Measurements from ENCODE around the gene HPDL.
A peak's percentile ranks its signal among the peaks of the same experiment; 100 is the strongest.
"Not testable (repeated sequence)": the region's sequence is repeated elsewhere in the genome, so short reads cannot be mapped to it uniquely, and the experiment has no call there.

HPDL gene

DNA sequence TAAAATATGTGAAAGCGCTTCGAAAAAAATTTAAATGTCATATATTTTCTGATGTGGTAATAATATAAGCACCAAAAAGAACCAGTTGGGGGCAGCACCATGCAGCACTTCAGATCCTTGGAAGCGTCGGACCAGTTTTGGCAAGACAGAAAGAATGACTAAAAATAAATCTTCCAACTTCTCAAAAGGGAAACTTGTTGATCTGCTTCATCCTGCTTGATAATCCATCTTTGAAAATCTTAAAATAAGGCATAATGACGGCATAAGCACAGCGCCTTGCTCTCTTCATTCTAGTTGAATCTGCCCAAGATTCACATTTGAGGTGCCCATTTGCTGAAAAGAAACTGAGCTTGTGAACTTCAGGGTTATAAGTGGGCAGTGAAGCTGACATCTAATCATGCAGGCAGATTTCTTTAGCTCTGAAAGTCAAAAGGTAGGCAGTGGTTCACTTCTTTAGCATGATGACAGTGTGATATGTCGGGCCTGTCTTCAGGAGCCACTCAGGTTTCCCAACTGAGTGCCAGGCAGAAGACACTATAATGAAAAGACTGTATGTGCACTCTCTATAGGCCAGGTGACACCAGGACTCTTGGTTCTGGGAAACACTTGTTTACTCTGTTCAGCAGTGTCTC lies 33.3 kb downstream of the HPDL start:
- Histone ChIP-seq H3K27me3 (replicated peaks; ENCODE audit: control insufficient read depth, insufficient read depth, low read length) (no peaks in the 10 kb centered on the region), H3K9ac (ENCODE audit: low read length) (peak overlapping the region; percentile 56), H3K9me3 (ENCODE audit: control insufficient read depth, low read length) (no peaks in the 10 kb centered on the region), H3K4me3 (ENCODE audit: low read length) (no peak overlapping the region), H3K4me1 (ENCODE audit: control insufficient read depth, insufficient read depth, low read length) (peaks cover 16% of the 10 kb centered on the region), H3K36me3 (ENCODE audit: control insufficient read depth, insufficient read depth, low read length, severe bottlenecking) (no peaks in the 10 kb centered on the region)
- DNase-seq (ENCODE audit: low read depth) = peak; percentile 92

DNA sequence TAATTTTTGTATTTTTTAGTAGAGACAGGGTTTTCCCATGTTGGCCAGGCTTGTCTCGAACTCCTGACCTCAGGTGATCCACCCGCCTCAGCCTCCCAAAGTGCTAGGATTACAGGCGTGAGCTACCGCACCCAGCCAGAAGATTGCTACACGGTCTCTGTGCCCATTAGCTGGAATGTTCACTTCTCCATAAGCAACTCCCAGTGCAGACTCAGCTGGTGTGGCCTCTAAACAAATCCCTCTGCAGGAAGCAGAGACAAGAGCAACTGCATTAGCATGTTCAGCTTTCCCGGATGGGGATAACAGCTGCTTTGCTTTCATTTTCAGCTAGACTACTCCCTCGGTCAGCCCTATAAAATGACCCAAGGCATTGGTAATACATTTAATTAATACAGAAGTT lies 34.3 kb downstream of the HPDL start:
- H3K9me3 ChIP-seq (ENCODE audit: control insufficient read depth, low read length); H3K36me3 ChIP-seq (ENCODE audit: control insufficient read depth, insufficient read depth, low read length, severe bottlenecking); H3K27me3 ChIP-seq (replicated peaks; ENCODE audit: control insufficient read depth, insufficient read depth, low read length): not testable (repeated sequence)
- peaks cover 16% of the 10 kb centered on the region for H3K4me1 ChIP-seq (ENCODE audit: control insufficient read depth, insufficient read depth, low read length)
- peak overlapping the region; percentile 56 for H3K9ac ChIP-seq (ENCODE audit: low read length)
- peak; percentile 71 for DNase-seq (ENCODE audit: low read depth)
- peak overlapping the region; percentile 76 for H3K4me3 ChIP-seq (ENCODE audit: low read length)

DNA sequence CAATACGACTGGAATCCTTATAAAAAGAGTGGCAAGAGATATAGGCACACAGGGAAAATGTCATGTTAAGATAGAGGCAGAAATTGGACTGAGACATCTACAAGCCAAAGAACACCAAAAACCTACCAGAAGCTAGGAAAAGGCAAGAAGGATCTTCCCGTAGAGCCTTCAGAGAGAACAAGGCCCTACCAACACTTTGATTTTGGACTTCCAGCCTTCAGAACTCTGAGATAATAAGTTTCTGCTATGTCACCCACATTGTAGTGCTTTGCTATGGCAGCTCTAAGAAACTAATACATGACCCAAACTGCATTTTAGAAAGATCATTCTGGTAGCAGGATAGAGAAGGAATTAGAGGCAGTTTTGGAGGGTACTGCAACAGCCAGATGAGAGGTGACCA lies 37.6 kb downstream of the HPDL start:
- Histone ChIP-seq H3K4me3 (ENCODE audit: low read length) (no peak overlapping the region), H3K9me3 (ENCODE audit: control insufficient read depth, low read length) (no peaks in the 10 kb centered on the region), H3K9ac (ENCODE audit: low read length) (no peak overlapping the region), H3K36me3 (ENCODE audit: control insufficient read depth, insufficient read depth, low read length, severe bottlenecking) (no peaks in the 10 kb centered on the region), H3K27me3 (replicated peaks; ENCODE audit: control insufficient read depth, insufficient read depth, low read length) (no peaks in the 10 kb centered on the region), H3K4me1 (ENCODE audit: control insufficient read depth, insufficient read depth, low read length) (peaks cover 16% of the 10 kb centered on the region)
- no peak for DNase-seq (ENCODE audit: low read depth)

DNA sequence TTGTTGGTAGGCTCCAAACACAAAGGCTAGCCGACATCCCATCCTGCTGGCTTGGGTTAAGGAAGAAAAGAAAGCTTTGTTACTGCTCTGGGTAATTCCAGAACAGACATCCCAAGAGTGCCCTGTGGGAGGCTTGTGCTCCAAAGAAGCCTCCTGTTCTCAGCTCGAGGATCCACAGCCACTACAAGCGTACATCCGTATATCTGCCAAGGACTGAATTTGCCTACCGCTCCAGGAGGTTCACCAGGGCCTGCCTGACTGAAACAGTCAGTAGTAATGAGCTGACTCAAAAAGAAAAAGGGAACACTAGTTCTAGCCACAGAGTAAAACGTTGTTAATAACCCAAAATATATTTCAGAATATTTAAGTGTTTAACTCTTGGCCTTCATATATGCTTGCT lies 38.4 kb downstream of the HPDL start:
- Histone ChIP-seq H3K4me3 (ENCODE audit: low read length) (no peak overlapping the region), H3K27me3 (replicated peaks; ENCODE audit: control insufficient read depth, insufficient read depth, low read length) (no peaks in the 10 kb centered on the region), H3K9ac (ENCODE audit: low read length) (no peak overlapping the region), H3K4me1 (ENCODE audit: control insufficient read depth, insufficient read depth, low read length) (peaks cover 14% of the 10 kb centered on the region), H3K9me3 (ENCODE audit: control insufficient read depth, low read length) (no peaks in the 10 kb centered on the region), H3K36me3 (ENCODE audit: control insufficient read depth, insufficient read depth, low read length, severe bottlenecking) (no peaks in the 10 kb centered on the region)
- no peak for DNase-seq (ENCODE audit: low read depth)

DNA sequence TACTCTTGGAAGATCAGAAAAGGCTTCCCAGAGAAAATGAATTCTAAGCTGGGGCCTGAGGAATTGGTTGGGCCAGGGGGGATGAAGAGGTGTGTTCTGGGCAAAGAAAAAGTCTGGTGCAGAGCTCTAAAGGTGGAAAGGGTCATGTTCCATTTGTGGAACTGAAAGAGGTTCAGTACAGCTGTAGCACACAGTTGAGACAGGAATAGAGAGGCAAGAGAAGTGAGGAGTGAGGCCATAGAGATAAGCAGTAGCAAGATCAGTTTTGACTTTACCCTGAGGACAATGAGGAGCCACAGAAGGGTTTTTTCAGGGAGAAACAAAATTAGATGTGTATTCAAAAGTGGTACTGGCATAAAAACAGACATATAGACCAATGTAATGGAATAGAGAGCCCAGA lies 43.9 kb downstream of the HPDL start:
- Histone ChIP-seq H3K4me3 (ENCODE audit: low read length) (no peak overlapping the region), H3K36me3 (ENCODE audit: control insufficient read depth, insufficient read depth, low read length, severe bottlenecking) (no peaks in the 10 kb centered on the region), H3K27me3 (replicated peaks; ENCODE audit: control insufficient read depth, insufficient read depth, low read length) (no peaks in the 10 kb centered on the region), H3K4me1 (ENCODE audit: control insufficient read depth, insufficient read depth, low read length) (no peaks in the 10 kb centered on the region), H3K9ac (ENCODE audit: low read length) (no peak overlapping the region), H3K9me3 (ENCODE audit: control insufficient read depth, low read length) (no peaks in the 10 kb centered on the region)
- DNase-seq (ENCODE audit: low read depth) = no peak

DNA sequence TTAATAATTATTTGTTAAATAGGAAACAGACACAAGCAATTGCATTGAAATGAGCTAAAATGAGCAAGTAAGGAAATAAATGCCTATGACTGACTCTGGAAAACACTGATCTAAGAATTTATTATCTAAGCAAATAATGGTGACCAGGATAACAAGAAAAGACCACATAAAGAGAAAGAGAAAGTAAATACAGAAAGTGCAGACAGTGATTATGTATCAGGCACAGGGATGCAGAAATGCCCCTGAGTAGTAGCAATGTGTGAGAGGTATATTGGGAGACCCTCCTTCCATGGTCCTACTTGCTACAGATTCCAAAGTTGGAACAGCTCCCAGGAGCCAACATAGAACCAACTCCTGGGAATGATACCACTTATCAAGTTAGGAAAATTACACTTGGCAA lies 46.9 kb downstream of the HPDL start:
- H3K36me3 ChIP-seq (ENCODE audit: control insufficient read depth, insufficient read depth, low read length, severe bottlenecking) = no peaks in the 10 kb centered on the region
- H3K9ac ChIP-seq (ENCODE audit: low read length) = no peak overlapping the region
- no peaks in the 10 kb centered on the region for H3K9me3 ChIP-seq (ENCODE audit: control insufficient read depth, low read length)
- H3K27me3 ChIP-seq (replicated peaks; ENCODE audit: control insufficient read depth, insufficient read depth, low read length) = no peaks in the 10 kb centered on the region
- H3K4me1 ChIP-seq (ENCODE audit: control insufficient read depth, insufficient read depth, low read length) = no peaks in the 10 kb centered on the region
- H3K4me3 ChIP-seq (ENCODE audit: low read length) = no peak overlapping the region
- DNase-seq (ENCODE audit: low read depth) = no peak

DNA sequence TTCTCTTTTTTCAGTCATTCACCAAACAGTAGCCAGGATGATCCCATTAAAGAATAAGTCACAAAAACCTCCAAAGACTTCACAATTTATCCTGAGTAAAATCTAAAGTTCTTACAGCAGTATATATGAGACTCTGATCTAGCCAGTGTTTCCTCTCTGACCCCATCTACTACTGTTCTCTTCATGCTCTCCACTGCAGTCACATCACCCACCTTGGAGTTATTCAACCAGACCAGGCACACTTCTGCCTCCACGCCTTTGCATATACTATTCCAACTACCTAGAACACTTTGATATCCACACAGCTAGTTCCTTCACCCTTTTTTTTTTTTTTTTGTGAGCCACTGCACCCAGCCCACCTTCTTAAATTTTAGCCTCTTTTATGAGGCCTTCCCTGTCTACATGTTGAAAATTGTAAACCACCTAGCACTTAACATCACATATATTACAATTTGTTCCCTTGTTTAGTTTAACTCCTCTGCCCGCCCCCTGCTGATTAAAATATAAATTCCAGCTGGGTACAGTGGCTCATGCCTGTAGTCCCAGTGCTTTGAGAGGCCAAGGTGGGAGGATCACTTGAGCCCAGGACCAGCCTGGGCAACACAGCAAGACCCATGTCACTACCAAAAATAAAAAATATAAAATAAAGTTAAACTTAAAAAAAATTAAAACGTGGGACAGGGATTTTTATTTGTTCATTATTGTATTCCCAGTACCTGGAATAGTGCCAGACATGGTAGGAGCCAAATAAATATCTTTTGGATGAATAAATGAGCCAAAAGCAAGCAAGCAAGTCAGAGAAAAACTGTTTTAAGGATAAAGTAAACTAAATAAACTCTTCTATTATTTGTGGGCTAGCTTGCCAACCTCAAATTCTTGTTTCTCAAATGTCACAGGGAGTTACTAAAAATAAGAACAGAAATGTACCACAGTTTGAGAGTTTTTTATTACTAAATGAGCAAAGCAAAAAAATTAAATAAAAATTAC lies 48.7 kb downstream of the HPDL start:
- H3K9me3 ChIP-seq (ENCODE audit: control insufficient read depth, low read length) = no peaks in the 10 kb centered on the region
- H3K27me3 ChIP-seq (replicated peaks; ENCODE audit: control insufficient read depth, insufficient read depth, low read length) = no peaks in the 10 kb centered on the region
- H3K4me1 ChIP-seq (ENCODE audit: control insufficient read depth, insufficient read depth, low read length) = no peaks in the 10 kb centered on the region
- no peaks in the 10 kb centered on the region for H3K36me3 ChIP-seq (ENCODE audit: control insufficient read depth, insufficient read depth, low read length, severe bottlenecking)
- peak; percentile 74 for DNase-seq (ENCODE audit: low read depth)
- no peak overlapping the region for H3K9ac ChIP-seq (ENCODE audit: low read length)
- no peak overlapping the region for H3K4me3 ChIP-seq (ENCODE audit: low read length)

DNA sequence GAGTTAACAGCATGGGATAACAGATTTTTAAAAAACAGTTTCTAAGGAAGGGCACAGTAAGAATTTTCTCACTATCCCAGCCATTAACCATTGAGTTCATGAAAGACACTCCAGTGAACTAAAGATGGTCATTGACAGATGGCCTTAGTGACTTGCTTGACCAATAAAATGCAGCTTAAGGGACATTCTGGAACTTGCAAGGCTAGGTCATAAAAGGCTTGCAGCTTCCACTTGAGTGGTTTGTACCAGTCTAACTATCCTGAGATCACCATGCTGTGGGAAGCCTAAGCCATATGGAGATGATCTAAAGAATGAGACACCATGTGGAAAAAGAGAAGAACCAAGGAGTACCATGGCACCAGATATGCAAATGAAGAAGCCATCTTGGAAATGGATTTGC lies 51.5 kb downstream of the HPDL start:
- H3K4me1 ChIP-seq (ENCODE audit: control insufficient read depth, insufficient read depth, low read length) = no peaks in the 10 kb centered on the region
- H3K27me3 ChIP-seq (replicated peaks; ENCODE audit: control insufficient read depth, insufficient read depth, low read length) = no peaks in the 10 kb centered on the region

More for the DNA sequence above, 51.5 kb downstream of the HPDL start:
- no peaks in the 10 kb centered on the region for H3K36me3 ChIP-seq (ENCODE audit: control insufficient read depth, insufficient read depth, low read length, severe bottlenecking)
- no peak for DNase-seq (ENCODE audit: low read depth)
- no peak overlapping the region for H3K9ac ChIP-seq (ENCODE audit: low read length)
- no peaks in the 10 kb centered on the region for H3K9me3 ChIP-seq (ENCODE audit: control insufficient read depth, low read length)
- no peak overlapping the region for H3K4me3 ChIP-seq (ENCODE audit: low read length)

All from adipocyte (in vitro differentiated cells).